ENCODE measurements around the gene TEDC2. TPM values are rescaled to one million over a fixed set of nuclear protein-coding genes. Genes with fewer than 3 reads are reported as not detected.

Gene TEDC2
- total RNA-seq, 2 donors from 2014 or later = 0.70 to 0.85 TPM

DNA sequence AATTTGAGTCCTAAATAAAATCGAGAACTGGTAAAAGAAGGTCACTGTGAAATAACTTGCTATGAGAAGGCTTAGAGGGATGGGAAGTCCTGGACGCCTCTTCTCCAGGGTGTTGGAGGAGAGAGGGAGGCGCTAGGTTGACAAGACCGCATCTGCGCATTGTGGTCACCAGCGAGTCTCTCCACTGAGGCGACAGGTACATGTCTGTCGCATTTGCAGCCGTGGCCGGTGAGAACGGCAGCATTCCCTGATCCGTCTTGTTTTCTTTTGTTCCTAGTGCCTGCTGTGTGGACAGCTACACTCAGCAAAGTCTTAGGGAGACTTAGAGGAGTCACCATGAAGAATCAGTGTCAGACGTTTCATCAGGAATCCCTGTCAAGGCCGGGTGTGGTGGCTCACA is 45.8 kb downstream of the TEDC2 start:
- no peaks in the 10 kb centered on the region for H3K36me3 Mint-ChIP-seq (ENCODE audit: low read depth)
- H3K4me3 Mint-ChIP-seq = no peak overlapping the region
- no peaks in the 10 kb centered on the region for H3K27me3 Mint-ChIP-seq
- H3K9me3 ChIP-seq (ENCODE audit: control insufficient read depth, low read length, poor library complexity, severe bottlenecking) = no peaks in the 10 kb centered on the region
- no peak overlapping the region for H3K27ac Mint-ChIP-seq
- no peak for ATAC-seq
- H3K4me1 Mint-ChIP-seq = peaks cover 6% of the 10 kb centered on the region
- DNase-seq = no peak

- no peak overlapping the region for H3K27ac Mint-ChIP-seq
Observed at GRCh38 chr16:2507052-2507659, 47.2 kb downstream of the TEDC2 start.

GRCh38 chr16:2507665-2508064 is 47.8 kb downstream of the TEDC2 start:
- no peaks in the 10 kb centered on the region for H3K27me3 Mint-ChIP-seq
- H3K4me1 Mint-ChIP-seq = peaks cover 16% of the 10 kb centered on the region
- H3K9me3 ChIP-seq (ENCODE audit: control insufficient read depth, low read length, poor library complexity, severe bottlenecking) = no peaks in the 10 kb centered on the region
- peak overlapping the region; percentile 89 for H3K27ac Mint-ChIP-seq
- ATAC-seq = peak; percentile 28
- no peak for DNase-seq
- no peaks in the 10 kb centered on the region for H3K36me3 Mint-ChIP-seq (ENCODE audit: low read depth)
- H3K4me3 Mint-ChIP-seq = no peak overlapping the region

More at GRCh38 chr16:2507052-2507659, 47.2 kb downstream of the TEDC2 start:
- H3K4me1 Mint-ChIP-seq = peaks cover 10% of the 10 kb centered on the region
- peak overlapping the region; percentile 57 for H3K4me3 Mint-ChIP-seq
- no peaks in the 10 kb centered on the region for H3K36me3 Mint-ChIP-seq (ENCODE audit: low read depth)
- H3K9me3 ChIP-seq (ENCODE audit: control insufficient read depth, low read length, poor library complexity, severe bottlenecking) = no peaks in the 10 kb centered on the region
- peak; percentile 66 for ATAC-seq
- no peaks in the 10 kb centered on the region for H3K27me3 Mint-ChIP-seq
- no peak for DNase-seq

DNA sequence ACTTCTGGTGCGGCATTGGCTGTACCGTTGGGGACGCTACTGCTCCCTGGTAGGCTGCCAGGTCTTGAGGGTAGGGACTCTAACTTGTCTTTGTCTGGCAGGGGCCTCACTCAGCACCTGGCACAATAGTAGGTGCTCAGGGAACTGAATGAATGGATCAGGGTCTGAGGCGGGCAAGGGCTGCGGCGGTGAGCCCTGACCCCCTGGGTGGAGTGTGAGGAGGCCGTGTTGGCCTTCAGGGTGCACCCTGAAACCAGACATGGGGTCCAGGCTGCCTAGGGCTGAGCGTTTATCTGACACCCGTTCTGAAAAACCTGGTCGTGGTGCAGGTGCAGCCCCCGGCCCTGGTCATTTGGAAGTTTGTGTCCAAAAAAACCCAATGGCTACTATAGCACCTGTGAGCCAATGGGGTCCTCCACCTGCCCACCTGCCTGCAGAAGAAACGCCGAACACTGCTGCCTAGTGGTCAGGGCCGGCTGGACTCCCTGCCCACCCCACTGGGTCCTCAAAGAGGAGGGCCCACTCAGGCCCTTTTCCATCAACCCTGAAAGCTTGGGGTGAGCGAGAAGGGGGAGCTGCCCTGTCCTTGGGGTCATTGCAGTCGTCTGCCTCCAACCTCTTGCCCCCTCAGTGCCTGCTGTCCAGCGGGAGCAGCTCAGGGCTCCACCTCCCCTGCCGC is 49.0 kb downstream of the TEDC2 start:
- no peaks in the 10 kb centered on the region for H3K9me3 ChIP-seq (ENCODE audit: control insufficient read depth, low read length, poor library complexity, severe bottlenecking)
- peaks cover 20% of the 10 kb centered on the region for H3K4me1 Mint-ChIP-seq
- ATAC-seq (no peak), DNase-seq (no peak)
- H3K36me3 Mint-ChIP-seq (ENCODE audit: low read depth) = no peaks in the 10 kb centered on the region
- H3K27me3 Mint-ChIP-seq = no peaks in the 10 kb centered on the region
- H3K27ac Mint-ChIP-seq = peak overlapping the region; percentile 89
- no peak overlapping the region for H3K4me3 Mint-ChIP-seq

DNA sequence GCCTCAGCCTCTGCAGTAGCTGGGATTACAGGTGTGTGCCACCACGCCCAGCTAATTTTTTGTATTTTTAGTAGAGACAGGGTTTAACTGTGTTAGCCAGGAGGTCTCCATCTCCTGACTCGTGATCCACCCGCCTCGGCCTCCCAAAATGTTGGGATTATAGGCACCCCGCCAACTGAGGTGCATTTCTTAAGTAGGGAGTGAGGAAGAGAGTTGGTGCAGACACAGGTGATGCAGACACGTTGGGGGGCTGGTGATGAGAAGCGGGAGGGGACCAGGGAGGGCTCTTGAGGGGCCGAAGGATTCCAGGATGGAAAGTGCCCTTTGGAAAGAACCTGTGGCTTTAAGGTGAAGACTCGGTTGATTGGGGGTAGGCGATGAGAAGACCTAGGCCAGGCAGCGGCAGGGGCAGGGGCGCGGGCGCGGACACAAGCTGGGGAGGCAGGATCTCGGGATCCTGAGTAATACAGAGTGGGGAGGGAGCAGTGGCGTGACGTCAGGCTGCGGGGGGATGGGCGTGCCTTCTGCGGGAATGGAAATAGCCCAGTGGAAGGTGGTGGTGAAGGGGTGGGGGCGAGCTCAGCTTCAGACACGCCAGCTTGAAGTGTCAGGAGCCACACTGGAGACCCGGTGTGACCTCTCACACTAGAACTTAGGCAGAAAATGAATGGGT is 51.4 kb downstream of the TEDC2 start:
- no peak for DNase-seq
- no peaks in the 10 kb centered on the region for H3K9me3 ChIP-seq (ENCODE audit: control insufficient read depth, low read length, poor library complexity, severe bottlenecking)
- no peak for ATAC-seq
- Mint-ChIP-seq H3K4me3 (no peak overlapping the region), H3K4me1 (peaks cover 33% of the 10 kb centered on the region), H3K27ac (peak overlapping the region; percentile 95), H3K36me3 (ENCODE audit: low read depth) (no peaks in the 10 kb centered on the region), H3K27me3 (no peaks in the 10 kb centered on the region)

- H3K4me3 Mint-ChIP-seq = peak overlapping the region; percentile 93
- no peaks in the 10 kb centered on the region for H3K9me3 ChIP-seq (ENCODE audit: control insufficient read depth, low read length, poor library complexity, severe bottlenecking)
- peaks cover 42% of the 10 kb centered on the region for H3K4me1 Mint-ChIP-seq
- H3K27me3 Mint-ChIP-seq = no peaks in the 10 kb centered on the region
- no peak for DNase-seq
- peak overlapping the region; percentile 95 for H3K27ac Mint-ChIP-seq
- peaks cover 4% of the 10 kb centered on the region for H3K36me3 Mint-ChIP-seq (ENCODE audit: low read depth)
- no peak for ATAC-seq
Observed at GRCh38 chr16:2511996-2512734, 52.3 kb downstream of the TEDC2 start.

DNA sequence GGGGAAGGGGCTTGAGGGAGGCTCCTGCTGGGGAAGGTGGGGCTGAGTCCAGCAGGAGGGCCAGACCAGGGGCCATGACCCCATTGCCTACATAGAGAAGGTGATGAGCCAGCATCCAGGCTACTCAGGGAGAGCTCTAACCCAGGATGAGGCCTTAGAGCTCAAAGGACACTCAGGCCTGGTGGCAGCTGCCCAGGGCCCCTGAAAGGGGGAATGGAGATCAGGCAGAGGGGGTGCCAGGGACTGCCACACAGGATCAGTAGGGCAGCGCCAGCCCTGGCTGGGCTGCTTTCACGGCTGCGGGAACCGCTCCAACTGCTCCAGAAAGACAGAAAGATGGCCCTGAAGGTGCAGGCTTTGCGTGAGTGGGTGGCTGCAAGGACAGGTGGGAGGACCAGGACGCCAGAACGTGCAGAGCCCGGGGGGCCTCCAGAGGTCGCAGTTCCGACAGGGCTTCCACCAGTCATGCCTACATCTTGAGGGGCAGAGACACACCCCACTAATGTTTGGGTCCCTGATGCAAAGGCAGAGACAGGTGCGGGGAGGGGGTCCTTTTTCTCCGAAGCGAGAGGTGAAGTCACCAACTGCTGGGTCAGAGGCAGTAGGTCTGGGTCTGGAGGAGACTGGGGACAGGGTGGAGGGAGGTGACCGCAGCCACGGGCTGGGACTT is 53.0 kb downstream of the TEDC2 start:
- Mint-ChIP-seq H3K4me3 (peak overlapping the region; percentile 93), H3K27me3 (no peaks in the 10 kb centered on the region), H3K36me3 (ENCODE audit: low read depth) (peaks cover 4% of the 10 kb centered on the region), H3K27ac (peak overlapping the region; percentile 95), H3K4me1 (peaks cover 48% of the 10 kb centered on the region)
- no peaks in the 10 kb centered on the region for H3K9me3 ChIP-seq (ENCODE audit: control insufficient read depth, low read length, poor library complexity, severe bottlenecking)
- DNase-seq (no peak), ATAC-seq (no peak)

- H3K9me3 ChIP-seq (ENCODE audit: control insufficient read depth, low read length, poor library complexity, severe bottlenecking) = no peaks in the 10 kb centered on the region
- H3K27me3 Mint-ChIP-seq = no peaks in the 10 kb centered on the region
- H3K4me3 Mint-ChIP-seq = peak within 1 kb of the TSS; percentile 93
- ATAC-seq = peak; percentile 87
- DNase-seq = peak; percentile 83 to 89 (median 86)
- H3K36me3 Mint-ChIP-seq (ENCODE audit: low read depth) = peaks cover 4% of the 10 kb centered on the region
- H3K4me1 Mint-ChIP-seq = peaks cover 48% of the 10 kb centered on the region
- H3K27ac Mint-ChIP-seq = peak within 1 kb of the TSS; percentile 95
Observed at GRCh38 chr16:2513405-2514332, 53.8 kb downstream of the TEDC2 start, which contains the start of gene ATP6V0C. Gene ATP6V0C, plus strand, starts transcription at chr16:2513952. Its CDS starts 152 bp downstream, at chr16:2514104.

Other genes with a start within 250 kb of the TEDC2 start
- gene BRICD5, start 249.2 kb upstream of the TEDC2 start, total RNA-seq = 1 to 10 TPM; 2.6 to 4.0 TPM
- 1 to 10 TPM; 7.8 to 9.2 TPM for gene PGP, start 245.3 kb upstream of the TEDC2 start, total RNA-seq
- gene E4F1, start 236.5 kb upstream of the TEDC2 start, total RNA-seq = 10 to 100 TPM; 32.0 to 33.6 TPM
- gene DNASE1L2, start 223.7 kb upstream of the TEDC2 start, total RNA-seq = under 1 TPM; 0.37 to 0.42 TPM
- gene ECI1, start 208.5 kb upstream of the TEDC2 start, total RNA-seq = 10 to 100 TPM; 15.2 TPM
- 100 to 1,000 TPM; 204 to 224 TPM for gene RNPS1, start 192.0 kb upstream of the TEDC2 start, total RNA-seq
- 10 to 100 TPM in 1 of 2 donors, 1 to 10 TPM in 1; 8.3 to 10.5 TPM for gene ABCA3, start 119.4 kb upstream of the TEDC2 start, total RNA-seq
- 1 to 10 TPM; 2.9 to 3.3 TPM for gene CCNF, start 30.7 kb upstream of the TEDC2 start, total RNA-seq
- gene NTN3, start 11.2 kb downstream of the TEDC2 start, total RNA-seq = not detected
- gene TBC1D24, start 15.0 kb downstream of the TEDC2 start, total RNA-seq = 1 to 10 TPM; 4.4 to 8.4 TPM
- gene ATP6V0C, start 53.8 kb downstream of the TEDC2 start, total RNA-seq = 100 to 1,000 TPM; 188 to 189 TPM
- 100 to 1,000 TPM; 189 to 206 TPM for gene AMDHD2, start 60.3 kb downstream of the TEDC2 start, total RNA-seq
- under 1 TPM; 0.23 to 0.75 TPM for gene CEMP1, start 71.3 kb downstream of the TEDC2 start, total RNA-seq
- 10 to 100 TPM; 65.5 to 69.7 TPM for gene PDPK1, start 77.9 kb downstream of the TEDC2 start, total RNA-seq
- gene KCTD5, start 222.4 kb downstream of the TEDC2 start, total RNA-seq = 10 to 100 TPM; 19.6 to 21.9 TPM